PFSK-1 (cell line): Measurements from ENCODE around the gene TAS2R19.

Experiments
- FOXP2 ChIP-seq: optimal IDR thresholded peaks from 2 replicates; pipeline ENCODE3; 2011; ENCODE audit warnings: borderline replicate concordance, control low read depth, inconsistent platforms; ENCODE audit not compliant: insufficient read depth; ENCODE audit errors: extremely low read length, extremely low read depth
- POLR2AphosphoS5 ChIP-seq: IDR thresholded peaks from 2 replicates; pipeline ENCODE4 v1.6.1; 2012; ENCODE audit warnings: low read depth, mild to moderate bottlenecking, control low read depth, low read length, moderate library complexity
- SIN3A ChIP-seq: IDR thresholded peaks from 2 replicates; pipeline ENCODE4 v1.6.1; 2012; ENCODE audit warnings: mild to moderate bottlenecking, low read length, moderate library complexity, borderline replicate concordance; ENCODE audit not compliant: insufficient read depth
- TAF1 ChIP-seq: IDR thresholded peaks from 2 replicates; pipeline ENCODE4 v1.6.1; 2012; ENCODE audit warnings: low read length, control low read depth, borderline replicate concordance; ENCODE audit not compliant: insufficient read depth
- TF ChIP-seq, protein P1 (sequence below), 2 experiments: IDR thresholded peaks; 2 replicates each; pipeline versions ENCODE4 v1.6.1 to v1.8.0; 2011 to 2012; ENCODE audit warnings: low read depth in 2 of 2, low read length in 2 of 2, control low read depth in 1 of 2, inconsistent platforms in 1 of 2, mild to moderate bottlenecking in 1 of 2, moderate library complexity in 1 of 2; ENCODE audit not compliant: insufficient read depth in 1 of 2

DNA sequence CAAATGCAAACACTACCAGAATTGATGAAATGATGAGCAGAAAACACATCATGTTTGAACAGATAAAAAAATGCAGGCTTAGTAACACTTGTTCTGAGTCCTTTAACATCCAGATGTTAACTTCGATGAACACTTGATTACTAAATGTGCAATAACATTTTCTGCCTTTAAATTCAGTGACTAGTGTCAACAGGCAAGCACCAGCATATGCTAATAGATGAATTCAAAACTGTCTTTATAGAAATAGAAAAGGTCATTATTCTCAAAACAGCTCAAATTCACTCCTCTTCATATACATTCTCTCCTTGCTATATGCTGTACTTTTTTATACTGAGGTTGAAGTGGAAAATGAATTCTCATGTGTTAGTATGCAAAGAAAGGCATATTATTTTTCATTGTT lies at the start of gene TAS2R19:
- TF ChIP-seq POLR2AphosphoS5 (no peak), TAF1 (no peak), SIN3A (no peak), FOXP2 (no peak)
- TF ChIP-seq, protein P1, sequence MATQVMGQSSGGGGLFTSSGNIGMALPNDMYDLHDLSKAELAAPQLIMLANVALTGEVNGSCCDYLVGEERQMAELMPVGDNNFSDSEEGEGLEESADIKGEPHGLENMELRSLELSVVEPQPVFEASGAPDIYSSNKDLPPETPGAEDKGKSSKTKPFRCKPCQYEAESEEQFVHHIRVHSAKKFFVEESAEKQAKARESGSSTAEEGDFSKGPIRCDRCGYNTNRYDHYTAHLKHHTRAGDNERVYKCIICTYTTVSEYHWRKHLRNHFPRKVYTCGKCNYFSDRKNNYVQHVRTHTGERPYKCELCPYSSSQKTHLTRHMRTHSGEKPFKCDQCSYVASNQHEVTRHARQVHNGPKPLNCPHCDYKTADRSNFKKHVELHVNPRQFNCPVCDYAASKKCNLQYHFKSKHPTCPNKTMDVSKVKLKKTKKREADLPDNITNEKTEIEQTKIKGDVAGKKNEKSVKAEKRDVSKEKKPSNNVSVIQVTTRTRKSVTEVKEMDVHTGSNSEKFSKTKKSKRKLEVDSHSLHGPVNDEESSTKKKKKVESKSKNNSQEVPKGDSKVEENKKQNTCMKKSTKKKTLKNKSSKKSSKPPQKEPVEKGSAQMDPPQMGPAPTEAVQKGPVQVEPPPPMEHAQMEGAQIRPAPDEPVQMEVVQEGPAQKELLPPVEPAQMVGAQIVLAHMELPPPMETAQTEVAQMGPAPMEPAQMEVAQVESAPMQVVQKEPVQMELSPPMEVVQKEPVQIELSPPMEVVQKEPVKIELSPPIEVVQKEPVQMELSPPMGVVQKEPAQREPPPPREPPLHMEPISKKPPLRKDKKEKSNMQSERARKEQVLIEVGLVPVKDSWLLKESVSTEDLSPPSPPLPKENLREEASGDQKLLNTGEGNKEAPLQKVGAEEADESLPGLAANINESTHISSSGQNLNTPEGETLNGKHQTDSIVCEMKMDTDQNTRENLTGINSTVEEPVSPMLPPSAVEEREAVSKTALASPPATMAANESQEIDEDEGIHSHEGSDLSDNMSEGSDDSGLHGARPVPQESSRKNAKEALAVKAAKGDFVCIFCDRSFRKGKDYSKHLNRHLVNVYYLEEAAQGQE (IDR thresholded peaks at IDR 0.05; ENCODE audit: insufficient read depth in 1 of 2, low read depth in 2 of 2, low read length in 2 of 2) = no peak
